Peyer's patch (tissue), 4 donors: Measurements from ENCODE around the gene SRSF11. TPM values are rescaled to one million over a fixed set of nuclear protein-coding genes. Genes with fewer than 3 reads are reported as not detected.
A peak's percentile ranks its signal among the peaks of the same experiment; 100 is the strongest.

ENCODE experiments used
- DNase-seq, 3 donors: peaks; one replicate each; pipeline ENCODE4 v3.0.0-alpha.2; 2017 to 2019
- H3K27ac ChIP-seq, 4 donors: fragments of 200-600 bp; sonication (generic); one replicate each; pipeline ENCODE4 v1.5.1; 2016 to 2019
- H3K27me3 ChIP-seq, 2 donors: fragments of 200-600 bp; sonication (generic); one replicate each; pipeline ENCODE4 v1.5.1; 2019
- H3K36me3 ChIP-seq, 3 donors: fragments of 200-600 bp; sonication (generic); one replicate each; pipeline ENCODE4 v1.5.1; 2016 to 2019
- H3K4me1 ChIP-seq, 4 donors: fragments of 200-600 bp; sonication (generic); one replicate each; pipeline ENCODE4 v1.5.1; 2016 to 2019
- H3K4me3 ChIP-seq, 4 donors: fragments of 200-600 bp; sonication (generic); 1 replicate in 3 of 4; 2 replicates in 1 of 4; pipeline ENCODE4 v1.5.1; 2016 to 2019; ENCODE audit warnings: mild to moderate bottlenecking in 1 of 4
- H3K9me3 ChIP-seq, 4 donors: fragments of 200-600 bp; sonication (generic); one replicate each; pipeline ENCODE4 v1.5.1; 2016 to 2019; ENCODE audit warnings: mild to moderate bottlenecking in 1 of 4
- CTCF ChIP-seq, 6 experiments: fragments of 450-650 bp in 4 of 6; fragments of 200-600 bp in 2 of 6; sonication (generic) in 1 of 6; IDR thresholded peaks; one replicate each; pipeline ENCODE4 v1.5.1; 2017 to 2019; ENCODE audit warnings: antibody characterized with exemption in 6 of 6, mild to moderate bottlenecking in 3 of 6, moderate library complexity in 1 of 6
- POLR2A ChIP-seq, 2 donors: fragments of 450-650 bp; IDR thresholded peaks; one replicate each; pipeline ENCODE4 v1.5.1; 2017; ENCODE audit warnings: antibody characterized with exemption in 2 of 2, mild to moderate bottlenecking in 2 of 2, moderate library complexity in 2 of 2
- total RNA-seq, 4 donors: library from RNA; depleted of rRNA; stranded (reverse); fragments of >200 nt; gene quantifications; one replicate each; pipeline ENCODE4 v1.1.0, GENCODE V29; 2016

The SRSF11 gene
- total RNA-seq, 4 donors from 2014 or later = 130 to 1,005 (median 204) TPM

DNA sequence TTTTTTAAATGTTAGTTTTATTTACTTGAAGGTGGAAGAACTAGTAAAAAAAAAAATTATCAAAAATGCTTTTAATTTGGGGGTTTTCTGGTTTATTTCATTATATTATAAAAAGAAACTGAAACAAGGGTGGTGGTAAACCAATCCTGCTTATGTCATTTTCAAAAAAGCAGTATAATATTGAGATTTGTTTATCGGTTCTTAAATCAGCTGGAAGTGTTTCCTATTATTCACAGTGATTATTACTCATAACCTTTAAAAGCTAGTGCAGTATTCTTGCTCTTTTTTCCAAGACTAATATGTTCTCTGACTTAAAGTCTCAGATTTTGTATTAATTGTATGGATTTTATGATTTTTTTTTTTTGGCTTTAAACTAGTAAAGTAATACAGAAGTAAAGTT, 10.4 kb upstream of the SRSF11 start:
- Histone ChIP-seq H3K4me1 (peaks cover 0 to 14% (median 7%) of the 10 kb centered on the region in 4 donors), H3K9me3 (no peaks in the 10 kb centered on the region), H3K27ac (no peak overlapping the region), H3K4me3 (no peak overlapping the region), H3K36me3 (peaks cover 0 to 7% (median 0%) of the 10 kb centered on the region in 3 donors), H3K27me3 (no peaks in the 10 kb centered on the region)
- DNase-seq = no peak
- TF ChIP-seq POLR2A (IDR thresholded peaks at IDR 0.05) = no peak
- no peak for TF ChIP-seq CTCF (IDR thresholded peaks at IDR 0.05)

DNA sequence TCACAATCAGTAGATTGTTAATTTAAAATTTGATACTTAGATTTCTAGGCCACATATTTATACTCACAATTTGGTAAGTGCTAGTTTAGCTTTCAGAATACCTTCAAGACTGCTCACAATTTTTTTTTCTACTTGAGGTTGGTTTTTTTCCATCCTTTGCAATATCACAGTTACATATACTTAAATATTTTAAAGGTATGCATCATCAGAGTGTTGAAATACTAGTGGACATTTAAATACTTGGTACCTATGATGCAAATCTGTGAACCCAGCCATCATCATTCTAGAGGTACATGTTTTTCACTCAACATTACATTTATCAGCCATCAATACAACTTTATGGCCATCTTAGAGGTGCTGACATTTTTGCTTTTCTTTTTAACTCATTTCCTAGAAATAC, 9.6 kb upstream of the SRSF11 start:
- peaks cover 0 to 7% (median 0%) of the 10 kb centered on the region in 3 donors for H3K36me3 ChIP-seq
- no peaks in the 10 kb centered on the region for H3K9me3 ChIP-seq
- no peak overlapping the region for H3K4me3 ChIP-seq
- H3K4me1 ChIP-seq = peaks cover 0 to 12% (median 5%) of the 10 kb centered on the region in 4 donors
- no peak overlapping the region for H3K27ac ChIP-seq
- TF ChIP-seq POLR2A (IDR thresholded peaks at IDR 0.05) (no peak), CTCF (IDR thresholded peaks at IDR 0.05) (no peak)
- no peak for DNase-seq
- no peaks in the 10 kb centered on the region for H3K27me3 ChIP-seq

- H3K4me1 ChIP-seq = peaks cover 0 to 28% (median 0%) of the 10 kb centered on the region in 4 donors
- no peaks in the 10 kb centered on the region for H3K27me3 ChIP-seq
- H3K4me3 ChIP-seq = no peak overlapping the region
- TF ChIP-seq CTCF (IDR thresholded peaks at IDR 0.05) (no peak), POLR2A (IDR thresholded peaks at IDR 0.05) (no peak)
- H3K36me3 ChIP-seq = peaks cover 0 to 5% (median 0%) of the 10 kb centered on the region in 3 donors
- H3K27ac ChIP-seq = no peak overlapping the region
- DNase-seq = no peak
- no peaks in the 10 kb centered on the region for H3K9me3 ChIP-seq
Observed at GRCh38 chr1:70220015-70220414, 1.2 kb upstream of the SRSF11 start.

DNA sequence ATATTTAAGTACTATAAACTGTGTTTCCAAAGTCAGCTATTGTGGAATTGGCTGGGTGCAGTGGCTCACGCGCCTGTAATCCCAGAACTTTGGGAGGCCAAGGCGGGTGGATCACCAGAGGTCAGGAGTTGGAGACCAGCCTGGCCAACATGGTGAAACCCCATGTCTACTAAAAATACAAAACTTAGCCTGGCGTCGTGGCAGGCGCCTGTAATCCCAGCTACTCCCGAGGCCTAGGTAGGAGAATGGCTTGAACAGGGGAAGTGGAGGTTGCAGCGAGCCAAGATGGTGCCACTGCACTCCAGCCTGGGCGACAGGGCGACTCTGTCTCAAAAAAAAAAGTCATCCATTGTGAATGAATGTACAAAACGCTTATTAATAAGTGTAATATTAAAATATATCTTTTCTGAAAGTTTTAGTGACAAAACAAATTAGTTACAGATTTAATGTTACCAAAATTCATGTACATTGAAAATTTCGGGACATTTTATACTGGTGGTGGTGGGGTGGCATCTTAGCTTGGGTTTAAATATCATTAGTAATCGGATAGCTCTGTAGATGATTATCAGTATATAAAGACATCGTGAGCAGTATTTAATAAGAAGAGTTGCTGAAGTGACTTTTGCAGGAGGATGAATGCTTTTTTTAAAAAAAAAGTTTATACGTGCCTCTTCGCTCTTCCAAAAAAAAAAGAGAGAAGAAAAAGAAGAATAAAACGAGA, 503 bp upstream of the SRSF11 start:
- Histone ChIP-seq H3K4me3 (peak overlapping the region; percentile 62 to 80 (median 64)), H3K9me3 (no peaks in the 10 kb centered on the region), H3K27ac (peak overlapping the region in 3 of 4 donors; percentile 93 to 96 (median 95)), H3K36me3 (peaks cover 0 to 10% (median 0%) of the 10 kb centered on the region in 3 donors), H3K27me3 (no peaks in the 10 kb centered on the region), H3K4me1 (peaks cover 0 to 28% (median 0%) of the 10 kb centered on the region in 4 donors)
- TF ChIP-seq CTCF (IDR thresholded peaks at IDR 0.05) = no peak
- no peak for TF ChIP-seq POLR2A (IDR thresholded peaks at IDR 0.05)
- no peak for DNase-seq

- H3K27ac ChIP-seq = peak overlapping the region in 3 of 4 donors; percentile 95 to 96 (median 96)
- H3K9me3 ChIP-seq = no peaks in the 10 kb centered on the region
- H3K27me3 ChIP-seq = no peaks in the 10 kb centered on the region
- TF ChIP-seq POLR2A (IDR thresholded peaks at IDR 0.05) (no peak), CTCF (IDR thresholded peaks at IDR 0.05) (no peak)
- peak overlapping the region in 2 of 4 donors; percentile 62 to 64 for H3K4me3 ChIP-seq
- H3K36me3 ChIP-seq = peaks cover 0 to 14% (median 0%) of the 10 kb centered on the region in 3 donors
- peaks cover 0 to 33% (median 0%) of the 10 kb centered on the region in 4 donors for H3K4me1 ChIP-seq
- no peak for DNase-seq
Observed at GRCh38 chr1:70222716-70223235, 1.6 kb downstream of the SRSF11 start.
